ENCODE measurements around the gene MDM2.

DNA sequence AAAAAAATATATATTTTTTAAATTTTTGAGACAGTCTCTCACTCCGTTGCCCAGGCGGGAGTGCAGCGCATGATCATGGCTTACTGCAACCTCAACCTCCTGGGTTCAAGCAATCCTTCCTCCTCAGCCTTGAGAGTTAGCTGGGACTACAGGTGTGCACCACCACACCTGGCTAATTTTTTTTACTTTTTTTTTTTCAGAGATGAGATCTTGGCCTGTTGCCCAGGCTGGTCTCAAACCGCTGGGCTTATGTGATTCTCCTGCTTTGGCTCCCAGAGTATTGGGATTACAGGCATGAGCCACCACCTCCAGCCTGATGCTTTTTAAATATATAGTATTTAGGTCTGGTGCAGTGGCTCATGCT, 24.5 kb downstream of the MDM2 start:
- TF ChIP-seq, protein P1, sequence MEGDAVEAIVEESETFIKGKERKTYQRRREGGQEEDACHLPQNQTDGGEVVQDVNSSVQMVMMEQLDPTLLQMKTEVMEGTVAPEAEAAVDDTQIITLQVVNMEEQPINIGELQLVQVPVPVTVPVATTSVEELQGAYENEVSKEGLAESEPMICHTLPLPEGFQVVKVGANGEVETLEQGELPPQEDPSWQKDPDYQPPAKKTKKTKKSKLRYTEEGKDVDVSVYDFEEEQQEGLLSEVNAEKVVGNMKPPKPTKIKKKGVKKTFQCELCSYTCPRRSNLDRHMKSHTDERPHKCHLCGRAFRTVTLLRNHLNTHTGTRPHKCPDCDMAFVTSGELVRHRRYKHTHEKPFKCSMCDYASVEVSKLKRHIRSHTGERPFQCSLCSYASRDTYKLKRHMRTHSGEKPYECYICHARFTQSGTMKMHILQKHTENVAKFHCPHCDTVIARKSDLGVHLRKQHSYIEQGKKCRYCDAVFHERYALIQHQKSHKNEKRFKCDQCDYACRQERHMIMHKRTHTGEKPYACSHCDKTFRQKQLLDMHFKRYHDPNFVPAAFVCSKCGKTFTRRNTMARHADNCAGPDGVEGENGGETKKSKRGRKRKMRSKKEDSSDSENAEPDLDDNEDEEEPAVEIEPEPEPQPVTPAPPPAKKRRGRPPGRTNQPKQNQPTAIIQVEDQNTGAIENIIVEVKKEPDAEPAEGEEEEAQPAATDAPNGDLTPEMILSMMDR (IDR thresholded peaks at IDR 0.05): no peak
- no peak for TF ChIP-seq POLR2A (IDR thresholded peaks at IDR 0.05)

Measured in esophagus squamous epithelium (tissue), 4 donors.